Subcutaneous adipose tissue (tissue), 4 donors: ENCODE data around the gene FGD6. TPM values are rescaled to one million over a fixed set of nuclear protein-coding genes. Genes with fewer than 3 reads are reported as not detected.

ENCODE experiments used
- total RNA-seq, 4 donors: library from RNA; depleted of rRNA; stranded (reverse); fragments of >200 nt; gene quantifications; one replicate each; pipeline ENCODE4 v1.1.0, GENCODE V29; 2016
- TF ChIP-seq, protein P1 (sequence below): fragments of 450-650 bp; IDR thresholded peaks from one replicate; pipeline ENCODE4 v1.5.1; 2016; ENCODE audit warnings: low read depth, mild to moderate bottlenecking, control low read depth, antibody characterized with exemption, moderate library complexity

FGD6 gene
- total RNA-seq, 4 donors from 2014 or later: 3.4 to 13.8 (median 7.6) TPM

DNA sequence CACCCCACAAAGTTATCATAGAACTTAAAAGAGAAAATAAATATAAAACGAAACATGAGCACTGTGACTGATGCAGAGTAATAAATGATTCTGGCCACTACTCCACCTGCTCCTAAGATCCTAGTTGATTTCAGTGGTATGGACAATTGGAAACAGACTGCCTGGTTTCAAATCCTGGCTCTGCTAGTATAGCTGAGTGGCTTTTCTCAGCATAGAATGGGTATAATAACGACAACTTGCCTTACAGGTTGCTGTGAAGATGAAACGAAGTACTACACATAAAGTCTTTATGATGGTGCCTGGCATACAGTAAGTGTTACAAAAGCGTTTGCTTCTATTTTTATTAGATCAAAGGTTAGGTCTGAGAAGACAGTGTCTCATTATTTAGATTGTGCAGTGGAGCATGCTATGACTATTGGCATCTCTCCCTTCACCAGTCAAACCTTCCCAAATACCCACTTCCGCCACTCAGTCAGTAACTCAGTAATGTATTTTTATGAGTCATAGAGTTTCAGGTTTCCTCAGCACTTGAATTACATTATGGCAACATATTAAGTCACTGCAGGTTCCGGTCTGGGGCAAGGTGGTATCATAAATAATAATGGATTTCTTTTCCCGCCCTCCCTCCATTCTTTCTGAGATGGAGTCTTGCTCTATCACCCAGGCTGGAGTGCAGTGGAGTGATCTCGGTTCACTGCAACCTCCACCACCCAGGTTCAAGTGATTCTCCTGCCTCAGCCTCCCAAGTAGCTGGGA, 114.2 kb downstream of the FGD6 start:
- TF ChIP-seq, protein P1, sequence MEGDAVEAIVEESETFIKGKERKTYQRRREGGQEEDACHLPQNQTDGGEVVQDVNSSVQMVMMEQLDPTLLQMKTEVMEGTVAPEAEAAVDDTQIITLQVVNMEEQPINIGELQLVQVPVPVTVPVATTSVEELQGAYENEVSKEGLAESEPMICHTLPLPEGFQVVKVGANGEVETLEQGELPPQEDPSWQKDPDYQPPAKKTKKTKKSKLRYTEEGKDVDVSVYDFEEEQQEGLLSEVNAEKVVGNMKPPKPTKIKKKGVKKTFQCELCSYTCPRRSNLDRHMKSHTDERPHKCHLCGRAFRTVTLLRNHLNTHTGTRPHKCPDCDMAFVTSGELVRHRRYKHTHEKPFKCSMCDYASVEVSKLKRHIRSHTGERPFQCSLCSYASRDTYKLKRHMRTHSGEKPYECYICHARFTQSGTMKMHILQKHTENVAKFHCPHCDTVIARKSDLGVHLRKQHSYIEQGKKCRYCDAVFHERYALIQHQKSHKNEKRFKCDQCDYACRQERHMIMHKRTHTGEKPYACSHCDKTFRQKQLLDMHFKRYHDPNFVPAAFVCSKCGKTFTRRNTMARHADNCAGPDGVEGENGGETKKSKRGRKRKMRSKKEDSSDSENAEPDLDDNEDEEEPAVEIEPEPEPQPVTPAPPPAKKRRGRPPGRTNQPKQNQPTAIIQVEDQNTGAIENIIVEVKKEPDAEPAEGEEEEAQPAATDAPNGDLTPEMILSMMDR: no peak

DNA sequence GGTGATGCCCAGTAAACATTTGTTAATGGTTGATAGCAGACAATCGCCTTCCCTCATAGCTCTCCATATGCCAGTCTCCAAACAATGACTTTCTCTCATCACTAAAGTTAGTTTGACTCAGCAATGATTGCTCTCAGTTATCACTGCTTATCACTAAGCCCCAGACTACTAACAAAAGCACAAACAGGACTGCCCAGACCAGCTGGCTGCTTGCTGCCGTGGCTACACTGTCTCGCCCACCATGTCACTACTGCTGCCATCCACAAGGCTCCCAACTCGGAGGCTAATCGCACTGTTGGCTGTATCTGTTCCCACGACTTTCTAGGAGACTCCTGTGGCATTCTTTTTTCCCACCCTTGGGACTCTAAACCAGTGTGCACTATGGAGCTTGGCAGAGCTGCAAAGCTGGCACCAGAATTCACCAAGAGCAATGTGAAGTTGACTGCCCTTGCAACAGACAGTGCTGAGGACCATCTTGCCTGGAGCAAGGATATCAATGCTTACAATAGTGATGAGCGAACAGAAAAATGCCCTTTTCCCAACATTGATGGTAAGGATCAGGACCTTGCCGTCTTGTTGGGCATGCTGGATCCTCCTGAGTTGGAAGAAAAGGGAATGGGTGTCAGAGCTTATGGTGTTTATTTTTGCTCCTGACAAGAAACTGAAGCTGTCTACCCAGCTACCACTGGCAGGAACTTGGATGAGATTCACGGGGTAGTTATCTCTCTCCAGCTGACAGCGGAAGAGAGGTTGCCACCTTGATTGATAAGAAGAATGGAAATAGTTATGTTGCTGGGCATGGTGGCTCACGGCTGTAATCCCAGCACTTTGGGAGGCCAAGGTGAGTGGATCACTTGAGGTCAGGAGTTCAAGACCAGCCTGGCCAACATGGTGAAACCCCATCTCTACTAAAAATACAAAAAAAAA, 116.7 kb downstream of the FGD6 start:
- TF ChIP-seq, protein P1: no peak

DNA sequence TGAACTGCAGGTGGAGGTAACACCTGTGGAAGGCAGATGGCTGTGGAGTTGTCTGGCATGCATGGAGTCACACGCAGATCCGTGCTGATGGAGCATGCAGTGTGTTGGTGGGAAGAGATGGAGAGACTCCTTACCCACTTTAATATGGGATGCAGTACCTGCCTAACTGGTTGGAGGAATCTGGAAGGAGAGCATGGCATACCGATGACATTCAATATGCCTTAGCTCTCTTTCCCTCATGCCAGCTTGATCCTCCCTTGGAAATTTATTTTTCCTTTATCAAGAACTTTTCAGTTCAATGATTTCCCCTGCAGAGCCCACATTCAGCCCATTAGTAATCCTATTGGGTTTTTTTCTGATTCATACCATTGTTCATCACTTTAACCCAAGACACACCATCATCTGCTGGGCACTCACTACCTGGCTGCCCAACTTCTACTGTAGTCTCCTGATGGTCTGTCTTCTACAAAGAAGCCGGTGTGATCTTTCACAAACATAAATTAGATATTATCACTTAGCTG, 117.9 kb downstream of the FGD6 start:
- TF ChIP-seq, protein P1: no peak

DNA sequence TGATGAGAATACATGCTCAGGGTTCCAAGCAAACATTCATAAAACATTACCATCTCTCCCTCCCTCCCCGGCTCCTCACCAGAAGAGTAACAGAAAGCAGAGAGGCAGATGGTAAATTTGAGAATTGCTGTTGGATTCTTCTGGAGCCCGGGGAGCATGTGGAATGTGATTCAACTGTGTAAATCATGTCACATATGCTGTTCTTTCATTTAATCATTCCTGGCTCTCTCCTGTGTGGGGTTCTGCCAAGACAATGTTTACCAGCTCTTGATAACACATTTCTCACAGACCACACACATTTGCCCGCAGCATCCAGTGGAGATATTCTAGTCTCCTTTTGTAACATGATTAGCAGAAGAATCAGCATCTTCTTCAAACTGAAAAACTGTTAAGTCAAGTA, 120.4 kb downstream of the FGD6 start:
- TF ChIP-seq, protein P1: no peak

DNA sequence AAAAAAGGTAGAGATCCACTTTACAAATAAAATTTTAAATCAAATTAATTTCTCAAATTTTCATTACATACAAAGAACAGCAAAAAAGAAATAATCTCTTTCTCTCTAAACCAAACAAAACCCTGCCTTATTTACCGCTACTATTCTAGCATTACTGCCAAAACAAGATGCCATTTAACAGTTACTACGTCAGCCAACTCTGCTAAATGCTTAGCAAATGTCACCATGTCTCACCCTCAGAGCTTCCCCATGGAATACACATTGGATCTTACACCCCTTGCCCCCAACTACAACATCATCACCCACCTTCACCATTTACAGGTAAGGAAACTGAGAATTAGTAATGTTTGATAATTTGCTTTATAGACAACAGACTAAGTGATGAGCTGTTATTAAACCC, 120.9 kb downstream of the FGD6 start:
- TF ChIP-seq, protein P1: no peak

DNA sequence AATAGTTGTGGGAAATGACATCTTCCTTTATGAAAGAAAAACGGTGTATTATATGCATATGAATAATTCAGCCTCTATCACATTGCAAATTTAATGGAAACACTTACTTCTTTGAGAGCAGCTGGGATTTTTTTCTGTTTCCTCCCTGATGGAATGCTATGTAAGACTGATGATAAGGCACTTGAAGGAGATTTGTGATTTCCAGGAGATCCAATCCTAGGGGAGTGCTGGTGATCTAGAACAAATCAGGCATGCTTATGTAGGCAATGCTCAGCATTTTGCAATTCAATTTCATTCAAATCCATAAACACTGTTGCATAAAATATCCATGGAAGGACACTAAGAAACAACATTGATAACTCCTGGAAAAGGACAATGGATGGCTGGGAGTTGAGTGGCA, 127.8 kb downstream of the FGD6 start:
- TF ChIP-seq, protein P1: no peak

DNA sequence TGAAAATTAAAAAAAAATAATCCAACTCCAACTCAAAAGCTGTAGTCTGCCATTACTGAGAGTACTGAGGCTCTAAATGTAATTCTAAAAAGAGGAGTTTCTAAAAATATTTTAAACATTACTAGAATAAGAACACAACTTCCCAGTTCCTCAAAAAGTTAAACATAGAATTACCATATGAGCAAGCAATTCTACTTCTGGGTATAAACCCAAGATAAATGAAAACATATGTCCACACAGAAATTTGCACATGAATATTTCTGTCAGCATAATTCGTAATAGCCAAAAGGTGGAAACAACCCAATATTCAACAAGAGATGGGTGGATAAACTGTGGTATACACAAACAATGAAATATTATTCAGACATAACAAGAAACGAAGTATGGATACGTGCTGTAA, 128.9 kb downstream of the FGD6 start:
- TF ChIP-seq, protein P1: no peak
